Measurements from ENCODE around the gene VCX. TPM values are rescaled to one million over a fixed set of nuclear protein-coding genes. Genes with fewer than 3 reads are reported as not detected.

VCX gene
- total RNA-seq, 1 donor from 2014 or later = not detected

DNA sequence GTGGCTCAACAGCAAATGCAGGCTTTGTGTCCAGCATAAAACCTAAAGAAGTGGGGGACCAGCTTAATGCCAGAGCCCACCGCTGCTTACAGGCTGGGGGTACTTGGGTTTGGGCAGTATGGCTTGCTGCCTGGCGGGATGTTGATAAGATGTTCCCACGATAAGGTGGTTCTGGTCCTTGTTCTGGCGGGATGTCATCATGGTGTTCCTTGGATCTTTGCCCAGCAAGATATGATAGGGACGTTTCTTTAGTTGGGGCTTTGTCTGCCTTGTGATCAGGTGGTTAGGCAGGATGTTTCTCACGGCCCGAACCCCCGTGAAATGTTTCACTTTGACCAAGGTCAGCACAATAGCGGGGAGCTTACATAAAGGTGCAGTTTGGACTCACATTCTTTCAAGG, 49.0 kb downstream of the VCX start:
- intact Hi-C loops (cut with DNase I) = no loop called here

More for the DNA sequence above, 49.0 kb downstream of the VCX start:
- H3K27me3 ChIP-seq = no peaks in the 10 kb centered on the region
- H3K4me3 ChIP-seq = no peak overlapping the region
- TF ChIP-seq, protein P1, sequence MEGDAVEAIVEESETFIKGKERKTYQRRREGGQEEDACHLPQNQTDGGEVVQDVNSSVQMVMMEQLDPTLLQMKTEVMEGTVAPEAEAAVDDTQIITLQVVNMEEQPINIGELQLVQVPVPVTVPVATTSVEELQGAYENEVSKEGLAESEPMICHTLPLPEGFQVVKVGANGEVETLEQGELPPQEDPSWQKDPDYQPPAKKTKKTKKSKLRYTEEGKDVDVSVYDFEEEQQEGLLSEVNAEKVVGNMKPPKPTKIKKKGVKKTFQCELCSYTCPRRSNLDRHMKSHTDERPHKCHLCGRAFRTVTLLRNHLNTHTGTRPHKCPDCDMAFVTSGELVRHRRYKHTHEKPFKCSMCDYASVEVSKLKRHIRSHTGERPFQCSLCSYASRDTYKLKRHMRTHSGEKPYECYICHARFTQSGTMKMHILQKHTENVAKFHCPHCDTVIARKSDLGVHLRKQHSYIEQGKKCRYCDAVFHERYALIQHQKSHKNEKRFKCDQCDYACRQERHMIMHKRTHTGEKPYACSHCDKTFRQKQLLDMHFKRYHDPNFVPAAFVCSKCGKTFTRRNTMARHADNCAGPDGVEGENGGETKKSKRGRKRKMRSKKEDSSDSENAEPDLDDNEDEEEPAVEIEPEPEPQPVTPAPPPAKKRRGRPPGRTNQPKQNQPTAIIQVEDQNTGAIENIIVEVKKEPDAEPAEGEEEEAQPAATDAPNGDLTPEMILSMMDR (IDR thresholded peaks at IDR 0.05) = no peak
- no peak for TF ChIP-seq POLR2A (IDR thresholded peaks at IDR 0.05)
- no peak for TF ChIP-seq POLR2AphosphoS5 (IDR thresholded peaks at IDR 0.05; ENCODE audit: insufficient read depth in 1 of 2, low read depth in 1 of 2)
- no peaks in the 10 kb centered on the region for H3K9me3 ChIP-seq
- no peaks in the 10 kb centered on the region for H3K4me1 ChIP-seq
- no peak for DNase-seq (ENCODE audit: extremely low spot score in 2 of 2)
- no peaks in the 10 kb centered on the region for H3K36me3 ChIP-seq
- H3K27ac ChIP-seq = no peak overlapping the region

Other genes with a start within 250 kb of the VCX start
- 8.6 TPM for gene PNPLA4, start 84.2 kb downstream of the VCX start, total RNA-seq

All from vagina (tissue), 2 donors.